22Rv1 (cell line): Measurements from ENCODE around the gene TRIM67.
"Not testable (repeated sequence)": the region's sequence is repeated elsewhere in the genome, so short reads cannot be mapped to it uniquely, and the experiment has no call there.

Source experiments
- H3K27ac ChIP-seq: fragments of 450-650 bp; 2 replicates; pipeline ENCODE4 v1.5.1; 2017
- ZFX ChIP-seq: fragments of 450-650 bp; IDR thresholded peaks from 2 replicates; pipeline ENCODE4 v1.6.1; 2017; ENCODE audit warnings: antibody characterized with exemption, borderline replicate concordance
- TF ChIP-seq, protein P1 (sequence below): fragments of 450-650 bp; IDR thresholded peaks from 2 replicates; pipeline ENCODE4 v1.5.1; 2017; ENCODE audit warnings: mild to moderate bottlenecking

The TRIM67 gene

DNA sequence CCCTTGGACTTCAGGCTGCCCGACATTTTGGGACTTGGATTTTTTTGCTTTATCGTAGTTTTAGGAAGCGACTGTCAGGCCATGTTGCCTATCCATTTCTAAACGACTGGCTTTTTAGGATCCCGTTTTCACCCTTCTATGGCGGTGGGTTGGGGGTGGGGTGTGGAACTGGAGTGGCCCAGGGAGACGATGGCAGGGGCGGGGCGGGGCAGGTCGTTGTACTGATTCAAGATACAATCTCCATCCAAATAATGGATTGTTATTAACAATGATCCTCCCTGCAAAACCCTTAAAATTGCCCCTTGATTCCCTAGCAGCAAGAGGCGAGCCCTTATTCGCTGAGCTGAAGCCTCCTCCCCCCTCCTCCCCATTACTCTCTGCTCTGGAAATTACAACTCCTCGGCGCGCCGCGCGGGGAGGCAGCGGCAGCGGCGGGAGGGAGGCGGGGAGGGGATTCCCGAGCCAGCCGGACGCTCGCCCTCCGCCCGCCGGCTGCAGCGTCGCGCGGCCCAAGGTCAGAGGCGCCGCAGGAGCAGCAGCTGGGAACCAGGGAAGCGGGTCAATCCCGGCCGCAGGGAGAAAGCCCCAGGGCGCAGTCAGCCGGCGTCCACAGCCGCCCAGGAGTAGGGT, at the start of gene TRIM67:
TRIM67 (plus strand) TSS at position 392 of the 630 bp plus-strand sequence. CDS start 912 bp downstream, outside the sequence.
- TF ChIP-seq ZFX, result no peak
- TF ChIP-seq, protein P1, sequence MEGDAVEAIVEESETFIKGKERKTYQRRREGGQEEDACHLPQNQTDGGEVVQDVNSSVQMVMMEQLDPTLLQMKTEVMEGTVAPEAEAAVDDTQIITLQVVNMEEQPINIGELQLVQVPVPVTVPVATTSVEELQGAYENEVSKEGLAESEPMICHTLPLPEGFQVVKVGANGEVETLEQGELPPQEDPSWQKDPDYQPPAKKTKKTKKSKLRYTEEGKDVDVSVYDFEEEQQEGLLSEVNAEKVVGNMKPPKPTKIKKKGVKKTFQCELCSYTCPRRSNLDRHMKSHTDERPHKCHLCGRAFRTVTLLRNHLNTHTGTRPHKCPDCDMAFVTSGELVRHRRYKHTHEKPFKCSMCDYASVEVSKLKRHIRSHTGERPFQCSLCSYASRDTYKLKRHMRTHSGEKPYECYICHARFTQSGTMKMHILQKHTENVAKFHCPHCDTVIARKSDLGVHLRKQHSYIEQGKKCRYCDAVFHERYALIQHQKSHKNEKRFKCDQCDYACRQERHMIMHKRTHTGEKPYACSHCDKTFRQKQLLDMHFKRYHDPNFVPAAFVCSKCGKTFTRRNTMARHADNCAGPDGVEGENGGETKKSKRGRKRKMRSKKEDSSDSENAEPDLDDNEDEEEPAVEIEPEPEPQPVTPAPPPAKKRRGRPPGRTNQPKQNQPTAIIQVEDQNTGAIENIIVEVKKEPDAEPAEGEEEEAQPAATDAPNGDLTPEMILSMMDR, result no peak
- no peak within 1 kb of the TSS for H3K27ac ChIP-seq

DNA sequence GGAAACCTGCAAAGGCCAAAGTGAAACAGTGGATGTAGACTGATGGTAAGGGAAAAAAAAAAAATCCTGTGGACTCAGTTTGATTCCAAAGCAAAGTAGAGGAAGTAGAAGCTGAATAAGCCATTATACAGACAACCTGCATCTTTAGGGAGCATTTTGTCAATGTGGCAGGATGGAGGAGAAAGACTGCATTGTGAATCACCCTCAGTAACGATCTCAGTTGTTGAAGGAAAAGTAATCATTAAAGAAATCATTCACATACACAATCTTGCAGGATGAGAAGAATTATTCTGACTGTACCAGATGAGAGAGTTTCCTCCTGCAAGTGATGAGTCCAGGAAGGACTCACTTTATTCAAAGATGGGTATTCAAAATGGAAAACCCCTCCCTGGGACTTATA, 45.1 kb upstream of the TRIM67 start:
- no peak for TF ChIP-seq ZFX
- TF ChIP-seq, protein P1, result no peak
- H3K27ac ChIP-seq, result no peak overlapping the region

DNA sequence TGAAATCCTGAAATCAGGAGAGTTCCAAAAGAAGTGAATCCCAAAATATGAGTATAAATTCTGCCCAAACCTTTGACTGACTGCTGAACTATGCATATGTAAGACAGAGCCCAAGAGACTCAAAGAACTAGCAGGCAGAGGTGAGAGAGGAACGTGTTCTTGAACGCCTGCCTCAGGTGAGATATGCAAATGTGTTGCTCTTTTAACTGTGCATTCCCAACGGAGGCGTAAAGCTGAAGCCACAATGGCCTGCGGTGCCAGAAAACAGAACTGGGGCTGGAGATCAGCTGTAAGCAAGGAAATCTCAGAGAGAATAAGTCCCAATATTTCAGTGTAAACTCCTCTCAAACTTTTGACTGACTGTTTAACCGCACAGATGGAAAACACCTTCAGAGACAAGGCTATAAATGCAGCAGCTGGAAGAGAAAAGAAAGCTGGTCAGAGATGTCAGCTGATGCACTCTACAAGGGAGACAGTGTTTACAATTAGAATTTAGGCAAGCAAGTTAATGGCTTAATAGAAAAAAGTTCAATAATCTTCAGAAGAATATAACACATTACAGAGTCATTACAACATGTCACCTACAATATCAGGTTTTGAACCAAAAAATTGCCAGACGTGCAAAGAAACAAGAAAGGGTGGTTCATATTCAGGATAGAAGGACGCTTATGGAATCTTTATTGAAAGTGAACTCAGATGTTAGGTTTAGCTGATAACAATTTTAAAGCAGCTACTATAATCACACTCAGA, 43.0 kb upstream of the TRIM67 start:
- no peak for TF ChIP-seq ZFX
- TF ChIP-seq, protein P1, result no peak
- H3K27ac ChIP-seq, result no peak overlapping the region

DNA sequence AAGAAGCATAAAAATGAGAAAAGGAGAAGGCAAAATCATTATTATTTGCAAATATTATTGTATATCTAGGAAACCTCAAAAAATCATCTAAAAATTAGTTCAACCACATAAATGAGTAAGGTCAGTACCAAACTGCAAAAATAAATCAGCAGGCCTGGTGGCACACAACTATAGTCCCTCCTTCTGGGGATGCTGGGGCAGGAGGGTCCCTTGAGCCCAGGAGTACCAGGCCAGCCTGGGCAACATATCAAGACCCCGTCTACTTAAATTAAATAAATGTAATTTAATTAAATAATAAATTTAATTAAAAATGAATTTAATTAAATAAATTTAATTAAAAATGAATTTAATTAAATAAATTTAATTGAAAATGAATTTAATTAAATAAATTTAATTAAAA, 40.3 kb upstream of the TRIM67 start:
- TF ChIP-seq ZFX, result no peak
- TF ChIP-seq, protein P1, result no peak
- no peak overlapping the region for H3K27ac ChIP-seq

DNA sequence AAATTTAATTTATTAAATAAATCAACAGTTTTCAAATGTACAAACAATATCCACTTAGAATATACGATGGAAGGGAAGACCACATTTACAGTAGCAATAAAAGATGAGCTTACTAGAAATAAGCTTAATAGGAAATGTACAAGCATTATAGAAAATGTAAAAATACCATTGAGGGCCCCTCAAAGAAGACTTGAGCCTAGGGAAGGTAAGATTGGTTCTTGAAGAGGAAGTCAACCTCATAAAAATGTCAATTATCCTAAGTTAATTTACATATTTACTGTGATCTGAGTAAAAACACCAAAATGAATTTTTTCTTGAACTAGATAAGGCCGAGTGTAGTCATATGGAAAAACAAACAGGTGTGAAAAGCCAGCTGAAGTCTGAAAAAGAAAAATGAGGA, 39.7 kb upstream of the TRIM67 start:
- no peak overlapping the region for H3K27ac ChIP-seq

DNA sequence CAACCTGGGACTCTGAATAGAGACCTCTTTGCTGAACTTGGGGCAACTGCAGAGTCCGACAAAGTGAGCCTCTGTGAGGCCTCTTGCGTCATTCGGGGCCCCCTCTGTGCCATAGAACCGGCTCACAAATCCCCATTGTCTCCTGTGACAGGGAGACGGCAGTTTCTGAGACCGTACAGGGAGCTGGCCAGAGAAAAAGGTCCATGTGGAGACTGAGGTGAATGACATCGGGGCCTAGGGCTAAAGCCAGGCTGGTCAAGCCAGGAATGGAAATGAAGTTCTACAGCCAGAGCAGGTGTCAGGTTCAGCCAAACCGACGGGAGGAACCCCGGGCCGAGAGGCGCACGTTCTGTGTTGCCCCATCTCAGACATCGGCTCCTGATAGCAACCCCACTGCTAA, 37.1 kb upstream of the TRIM67 start:
- no peak overlapping the region for H3K27ac ChIP-seq
- TF ChIP-seq ZFX, result no peak
- TF ChIP-seq, protein P1, result no peak

More for the DNA sequence above, 39.7 kb upstream of the TRIM67 start:
- TF ChIP-seq, protein P1, result no peak

DNA sequence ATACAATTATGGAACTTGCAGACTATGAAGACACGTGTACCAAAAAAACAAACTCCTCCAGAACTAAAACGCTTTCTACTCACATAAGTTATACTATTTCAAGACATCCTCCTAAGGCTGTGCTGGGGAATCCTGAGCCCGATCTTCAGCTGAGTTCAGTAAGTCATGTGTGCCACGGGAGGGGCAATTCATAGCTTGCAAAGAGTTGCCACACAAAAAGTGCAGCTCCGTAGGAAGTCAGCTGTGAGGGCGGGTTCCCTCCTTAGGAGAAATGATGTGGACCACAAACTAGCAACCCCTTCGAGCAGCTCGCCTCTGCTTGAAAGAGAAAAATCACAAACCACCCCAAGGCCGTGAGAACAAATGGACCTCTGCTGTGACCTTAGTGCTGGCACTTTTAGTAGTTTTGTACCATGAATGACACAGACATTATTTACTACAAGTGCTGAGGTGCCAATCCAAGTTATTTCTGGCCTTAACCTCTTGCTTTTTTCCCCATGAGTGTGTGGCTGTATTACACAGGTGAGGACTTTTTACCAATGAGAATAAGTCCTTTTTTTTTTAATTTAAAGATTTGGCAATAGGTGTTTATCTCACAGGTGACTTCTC, 35.8 kb upstream of the TRIM67 start:
- H3K27ac ChIP-seq, result no peak overlapping the region
- TF ChIP-seq, protein P1, result no peak
- TF ChIP-seq ZFX, result no peak

DNA sequence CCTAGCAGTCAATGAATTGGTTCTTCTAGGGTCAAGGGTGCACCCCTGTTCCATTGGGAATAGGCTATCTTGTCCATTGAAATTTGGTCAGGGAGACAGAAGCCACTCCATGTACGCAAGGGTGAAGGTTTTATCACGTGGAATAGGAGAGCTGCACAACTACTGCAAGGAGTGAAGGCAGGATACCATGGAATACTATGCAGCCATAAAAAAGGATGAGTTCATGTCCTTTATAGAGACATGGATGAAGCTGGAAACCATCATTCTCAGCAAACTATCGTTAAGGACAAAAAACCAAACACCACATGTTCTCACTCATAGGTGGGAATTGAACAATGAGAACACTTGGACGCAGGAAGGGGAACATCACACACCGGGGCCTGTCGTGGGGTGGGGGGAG, 34.8 kb upstream of the TRIM67 start:
- not testable (repeated sequence) for H3K27ac ChIP-seq

DNA sequence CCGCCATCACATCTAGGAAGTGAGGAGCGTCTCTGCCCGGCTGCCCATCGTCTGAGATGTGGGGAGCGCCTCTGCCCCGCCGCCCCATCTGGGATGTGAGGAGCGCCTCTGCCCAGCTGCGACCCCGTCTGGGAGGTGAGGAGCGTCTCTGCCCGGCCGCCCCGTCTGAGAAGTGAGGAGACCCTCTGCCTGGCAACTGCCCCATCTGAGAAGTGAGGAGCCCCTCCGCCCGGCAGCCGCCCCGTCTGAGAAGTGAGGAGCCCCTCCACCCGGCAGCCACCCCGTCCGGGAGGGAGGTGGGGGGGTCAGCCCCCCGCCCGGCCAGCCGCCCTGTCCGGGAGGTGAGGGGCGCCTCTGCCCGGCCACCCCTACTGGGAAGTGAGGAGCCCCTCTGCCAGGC, 33.4 kb upstream of the TRIM67 start:
- H3K27ac ChIP-seq, result not testable (repeated sequence)
